DOHH2 (cell line): Measurements from ENCODE around the gene CTPS1.

Experiments
- CTCF ChIP-seq: fragments of 200-600 bp; sonication (generic); IDR thresholded peaks from one replicate; pipeline ENCODE4 v1.5.1; 2014; ENCODE audit warnings: antibody characterized with exemption, mild to moderate bottlenecking, low read depth, low read length; ENCODE audit not compliant: poor library complexity, severe bottlenecking
- EZH2phosphoT487 ChIP-seq: fragments of 200-600 bp; sonication (generic); IDR thresholded peaks from 2 replicates; pipeline ENCODE4 v1.6.1; 2017; ENCODE audit warnings: borderline replicate concordance, mild to moderate bottlenecking, antibody characterized with exemption, low read length, moderate library complexity, mixed read lengths

- TF ChIP-seq CTCF: no peak
- no peak for TF ChIP-seq EZH2phosphoT487
Observed at GRCh38 chr1:40974945-40975344, 4.6 kb upstream of the CTPS1 start.
